ENCODE results near the gene ATP1A1. TPM values are rescaled to one million over a fixed set of nuclear protein-coding genes. Genes with fewer than 3 reads are reported as not detected.

The ATP1A1 gene
- total RNA-seq, 1 experiment from 2014 or later, result 151 TPM

DNA sequence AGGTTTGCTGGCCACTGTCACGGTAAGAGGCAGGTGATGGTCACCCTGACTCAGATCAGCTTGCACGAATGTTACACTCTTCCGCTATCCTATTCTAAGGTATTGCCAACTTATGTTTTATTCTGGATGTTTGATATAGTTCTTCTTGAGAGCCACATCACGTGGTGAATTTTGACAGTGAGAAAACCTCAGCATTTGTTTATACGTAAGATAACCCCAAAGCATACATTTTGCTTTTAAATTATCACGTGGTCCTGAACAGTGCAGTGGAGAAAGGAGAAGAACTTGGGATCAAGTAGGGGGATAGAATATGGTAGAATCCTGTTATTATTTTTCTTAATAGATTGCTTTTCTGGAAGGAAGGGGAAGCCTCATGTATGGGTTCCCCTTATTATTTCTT, 16.6 kb downstream of the ATP1A1 start:
- no peak for DNase-seq (ENCODE audit: low spot score)

DNA sequence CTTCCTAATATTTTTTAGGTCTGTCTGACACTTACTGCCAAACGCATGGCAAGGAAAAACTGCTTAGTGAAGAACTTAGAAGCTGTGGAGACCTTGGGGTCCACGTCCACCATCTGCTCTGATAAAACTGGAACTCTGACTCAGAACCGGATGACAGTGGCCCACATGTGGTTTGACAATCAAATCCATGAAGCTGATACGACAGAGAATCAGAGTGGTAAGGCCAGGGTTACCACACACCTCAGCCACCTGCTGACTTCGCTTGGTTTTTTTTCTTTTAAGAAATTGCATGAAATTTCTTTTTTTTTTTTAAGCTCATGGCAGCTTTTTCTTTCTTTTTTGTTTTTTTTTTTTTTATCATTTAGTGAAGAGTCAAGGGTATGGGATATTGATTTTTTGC, 17.2 kb downstream of the ATP1A1 start:
- no peak for DNase-seq (ENCODE audit: low spot score)

DNA sequence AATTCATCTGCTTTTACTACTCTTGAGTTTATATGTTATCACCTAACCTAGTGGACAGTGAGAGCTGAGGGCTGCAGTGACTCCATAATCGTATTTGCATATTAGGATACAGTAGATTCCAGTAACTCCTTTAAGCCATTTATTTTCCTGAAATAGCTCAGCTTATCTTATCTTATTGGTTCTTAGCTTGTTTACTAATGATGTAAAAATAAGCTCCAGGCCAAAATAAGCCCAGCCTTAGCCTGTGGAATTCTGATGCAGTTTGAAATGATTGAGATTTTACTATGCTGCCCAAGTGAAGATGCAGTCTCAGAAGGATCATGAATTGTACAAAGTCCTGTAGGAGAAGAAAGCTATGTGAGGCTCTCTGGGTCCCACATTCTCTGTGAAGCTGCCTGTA, 18.1 kb downstream of the ATP1A1 start:
- no peak for DNase-seq (ENCODE audit: low spot score)

DNA sequence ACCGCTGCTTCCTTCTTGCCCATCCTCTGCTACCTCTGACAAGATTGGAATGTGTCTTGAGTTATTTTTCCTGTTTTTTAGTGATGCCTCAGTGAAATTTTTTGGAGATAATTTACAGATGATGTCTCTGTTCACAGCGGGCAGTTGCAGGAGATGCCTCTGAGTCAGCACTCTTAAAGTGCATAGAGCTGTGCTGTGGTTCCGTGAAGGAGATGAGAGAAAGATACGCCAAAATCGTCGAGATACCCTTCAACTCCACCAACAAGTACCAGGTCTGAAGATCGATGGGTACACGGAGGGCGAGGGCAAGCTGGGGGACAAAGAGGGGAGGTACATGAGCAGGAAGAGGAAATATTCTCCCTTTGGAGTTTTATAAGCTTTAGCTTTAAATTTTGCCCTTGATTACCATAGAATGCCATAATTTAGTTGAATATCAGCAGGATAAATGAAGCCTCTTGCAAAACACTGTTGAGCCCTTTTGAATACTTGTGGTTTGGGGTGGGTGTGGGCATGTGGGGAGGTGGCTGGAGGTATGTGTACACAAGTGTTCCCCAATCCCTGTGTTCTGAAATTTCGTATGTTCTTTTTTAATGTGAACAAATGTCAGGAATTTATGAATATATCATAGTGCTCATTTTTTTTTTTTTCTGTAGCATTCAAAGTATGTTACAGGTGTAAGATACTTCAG, 19.8 kb downstream of the ATP1A1 start:
- DNase-seq (ENCODE audit: low spot score), result no peak

DNA sequence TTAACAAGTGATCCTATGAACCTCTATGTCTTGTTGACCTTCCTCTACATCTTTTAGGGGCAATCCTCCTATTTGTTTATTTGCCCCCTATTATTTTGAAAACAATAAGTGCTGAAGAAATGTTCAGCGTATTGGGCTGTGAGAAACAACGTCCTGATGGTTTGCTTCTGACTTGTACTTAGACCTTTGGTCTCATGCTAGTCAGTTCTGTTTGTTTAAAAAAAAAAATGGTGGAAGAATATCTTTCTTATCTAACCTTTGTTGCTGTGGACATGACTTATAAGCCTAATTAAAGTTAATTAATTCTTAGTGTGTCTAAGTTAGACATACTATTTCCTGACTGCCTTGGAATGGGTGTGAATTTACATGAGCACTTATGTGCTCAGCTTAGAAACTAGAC, 20.7 kb downstream of the ATP1A1 start:
- no peak for DNase-seq (ENCODE audit: low spot score)

DNA sequence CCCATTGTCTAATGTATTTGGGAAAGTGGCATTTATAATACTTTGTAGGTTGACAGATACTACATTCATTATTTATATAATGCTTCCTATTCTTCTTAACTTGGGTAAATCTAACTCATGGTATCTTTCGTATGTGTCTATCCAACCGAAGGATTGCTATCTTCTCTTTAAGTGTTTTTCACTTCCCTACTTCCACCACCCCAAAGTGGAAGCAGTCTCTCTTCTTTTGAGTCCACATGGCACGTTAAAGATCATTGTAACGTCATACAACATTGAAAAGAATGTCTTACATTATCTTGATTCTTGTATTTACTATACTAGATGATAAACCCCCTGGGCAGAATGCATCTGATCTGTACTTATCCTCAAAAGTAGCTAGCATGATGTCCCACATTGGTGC, 21.2 kb downstream of the ATP1A1 start:
- DNase-seq (ENCODE audit: low spot score), result no peak

DNA sequence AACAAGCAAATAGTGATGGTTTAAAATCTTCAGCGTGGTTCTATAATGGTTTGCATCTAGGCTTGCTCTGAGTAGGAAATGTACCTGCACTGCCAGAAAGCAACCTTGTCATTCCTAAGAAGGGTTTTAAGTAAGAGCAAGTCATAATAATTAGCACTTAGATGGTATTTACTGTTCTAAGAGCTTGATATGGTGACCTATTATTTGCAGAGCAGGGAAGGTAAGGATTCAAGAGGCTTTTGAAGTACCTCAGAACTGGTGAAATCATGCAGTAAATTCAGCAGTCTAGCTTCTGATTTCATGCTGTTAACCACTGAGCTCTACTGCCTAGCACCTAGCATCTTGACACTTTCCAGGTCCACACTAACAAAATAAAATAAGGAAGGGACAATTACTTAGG, 23.7 kb downstream of the ATP1A1 start:
- DNase-seq (ENCODE audit: low spot score), result no peak

- no peak for DNase-seq (ENCODE audit: low spot score)
Measured at GRCh38 chr1:116397728-116398127, 24.7 kb downstream of the ATP1A1 start.

DNA sequence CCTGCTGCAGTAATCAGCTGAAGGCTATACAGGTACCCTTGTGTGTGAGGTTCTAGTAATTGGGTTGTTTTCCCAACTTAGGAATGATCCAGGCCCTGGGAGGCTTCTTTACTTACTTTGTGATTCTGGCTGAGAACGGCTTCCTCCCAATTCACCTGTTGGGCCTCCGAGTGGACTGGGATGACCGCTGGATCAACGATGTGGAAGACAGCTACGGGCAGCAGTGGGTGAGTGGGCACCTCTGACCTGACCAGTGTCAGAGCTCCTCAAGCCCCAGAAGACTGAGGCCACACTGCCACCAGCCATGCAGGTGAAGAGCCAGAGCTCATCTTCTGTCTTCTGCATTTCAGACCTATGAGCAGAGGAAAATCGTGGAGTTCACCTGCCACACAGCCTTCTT, 27.7 kb downstream of the ATP1A1 start:
- no peak for DNase-seq (ENCODE audit: low spot score)

GRCh38 chr1:116401646-116402176, 28.7 kb downstream of the ATP1A1 start:
- DNase-seq (ENCODE audit: low spot score), result no peak

DNA sequence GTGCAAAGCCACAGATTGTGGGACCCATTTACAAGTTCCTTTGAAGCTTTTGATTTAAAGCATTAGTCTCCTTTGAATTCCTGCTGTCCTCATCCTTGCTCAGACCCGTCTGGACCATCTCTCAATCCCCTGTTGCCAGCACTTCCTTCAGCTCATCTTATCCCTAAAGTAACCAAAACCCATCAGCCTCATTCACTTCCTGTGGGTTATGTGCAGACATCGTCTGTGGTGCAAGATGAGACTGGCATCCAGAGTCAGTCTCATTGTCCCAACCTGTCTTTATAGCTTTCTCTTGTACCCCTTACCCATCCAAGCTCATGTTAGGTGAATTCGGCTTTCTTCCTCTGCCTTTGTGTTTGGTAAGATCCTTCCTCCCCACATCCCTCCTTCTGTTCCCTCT, 29.3 kb downstream of the ATP1A1 start:
- DNase-seq (ENCODE audit: low spot score), result no peak

DNA sequence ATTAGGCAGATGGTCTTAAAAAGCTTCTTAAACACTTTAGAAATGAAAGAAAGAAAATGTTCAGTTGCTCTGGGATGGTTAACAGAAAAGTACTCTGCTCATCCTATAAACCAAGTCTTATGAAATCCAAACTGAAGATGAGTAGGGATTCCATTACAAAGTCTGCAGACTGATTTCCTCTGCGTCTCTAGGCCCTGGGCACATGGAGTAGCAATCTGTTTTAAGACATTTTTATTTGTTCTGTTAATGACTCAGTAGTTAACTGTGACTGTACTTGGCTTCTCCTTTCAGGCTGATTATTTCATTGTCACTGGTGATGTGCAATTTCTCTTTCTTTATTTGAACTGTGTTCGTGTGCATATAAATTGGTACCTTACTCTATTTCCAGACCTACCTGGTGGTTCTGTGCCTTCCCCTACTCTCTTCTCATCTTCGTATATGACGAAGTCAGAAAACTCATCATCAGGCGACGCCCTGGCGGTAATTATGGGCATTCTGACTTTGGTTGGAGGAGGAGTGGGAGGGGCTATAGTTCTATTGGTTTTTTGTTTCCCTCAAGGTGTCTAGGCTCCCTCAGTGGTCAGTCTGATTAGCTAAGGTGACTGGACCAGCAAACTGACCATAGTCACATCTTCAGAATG, 30.6 kb downstream of the ATP1A1 start:
- no peak for DNase-seq (ENCODE audit: low spot score)

DNA sequence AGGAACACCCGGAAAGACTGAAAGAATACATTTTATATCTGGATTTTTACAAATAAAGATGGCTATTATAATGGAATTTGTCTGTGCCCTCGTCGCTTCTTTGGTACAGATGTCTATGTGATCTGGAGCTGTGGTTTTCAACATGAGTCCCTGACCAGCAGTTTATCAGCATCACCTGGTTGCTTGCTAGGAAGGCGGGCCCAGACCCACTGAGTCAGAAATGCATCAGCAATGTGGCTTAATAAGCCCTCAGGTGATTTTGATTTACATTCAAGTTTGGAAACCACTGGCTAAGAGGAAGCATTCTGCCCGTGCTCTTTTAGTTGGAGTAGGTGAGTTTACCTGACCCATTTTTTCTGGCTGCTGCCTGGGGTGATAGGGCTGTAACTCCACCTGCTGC, 31.7 kb downstream of the ATP1A1 start:
- no peak for DNase-seq (ENCODE audit: low spot score)

DNA sequence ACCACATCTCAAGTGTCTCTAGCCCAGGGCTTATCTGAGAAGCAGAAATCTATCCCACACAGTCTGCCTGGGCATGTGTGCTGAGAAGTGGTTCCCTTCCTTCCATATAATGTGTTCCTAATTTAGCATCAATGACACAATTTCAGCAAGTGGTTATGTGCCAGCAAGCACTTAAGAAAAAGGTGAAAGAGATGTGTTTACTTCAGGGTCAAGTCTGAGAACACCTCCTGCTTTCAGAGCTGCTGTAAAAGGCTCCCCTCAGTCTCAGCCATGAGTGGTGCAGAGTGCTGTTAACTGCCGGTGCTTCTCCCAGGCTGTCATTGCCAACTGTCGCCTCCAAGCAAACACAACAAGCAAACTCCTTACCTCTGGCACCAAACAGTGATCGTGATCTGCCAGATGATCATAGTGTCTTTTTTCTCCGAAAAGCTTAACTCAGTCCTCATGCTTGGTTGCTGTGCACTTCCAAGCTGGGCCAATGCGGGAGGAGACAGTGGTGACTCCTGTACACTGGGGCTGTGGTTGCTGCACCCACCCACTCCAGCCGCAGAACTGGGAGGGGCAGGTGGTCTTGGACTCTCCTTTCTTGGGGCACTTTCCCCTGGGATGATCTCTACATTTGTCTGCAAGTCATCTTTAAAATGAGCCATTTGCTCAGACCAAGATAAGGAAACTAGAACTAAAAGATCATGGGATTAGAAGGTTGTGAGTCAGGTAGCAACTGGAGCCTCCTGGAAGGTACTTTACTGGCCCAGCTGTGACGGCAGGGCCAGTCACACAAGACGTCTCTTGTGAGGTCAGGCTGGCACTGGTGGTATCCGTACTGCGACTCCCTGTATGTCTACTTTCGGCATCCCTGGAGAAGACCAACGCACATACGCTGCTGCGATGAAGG, 32.4 kb downstream of the ATP1A1 start:
- DNase-seq (ENCODE audit: low spot score), result no peak

DNA sequence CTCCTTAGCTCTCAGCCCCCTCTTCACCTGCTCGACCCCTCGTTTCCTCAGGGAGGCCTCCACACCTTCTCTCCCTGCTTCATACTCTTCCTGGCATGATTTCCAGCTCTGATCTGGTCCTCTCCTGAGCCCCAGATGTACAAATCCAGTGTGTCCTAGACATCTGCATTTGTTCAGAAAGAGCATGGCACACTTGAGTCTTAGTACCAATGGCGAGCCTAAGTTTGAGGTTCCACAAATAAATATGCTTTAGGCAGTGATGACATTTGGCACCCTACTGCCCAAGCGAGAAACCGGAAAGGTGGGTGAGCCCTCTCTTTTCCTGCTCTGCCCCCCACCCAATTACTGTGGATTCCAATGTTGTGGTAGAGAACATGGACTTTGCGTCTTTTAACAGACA, 34.0 kb downstream of the ATP1A1 start:
- DNase-seq (ENCODE audit: low spot score), result no peak

DNA sequence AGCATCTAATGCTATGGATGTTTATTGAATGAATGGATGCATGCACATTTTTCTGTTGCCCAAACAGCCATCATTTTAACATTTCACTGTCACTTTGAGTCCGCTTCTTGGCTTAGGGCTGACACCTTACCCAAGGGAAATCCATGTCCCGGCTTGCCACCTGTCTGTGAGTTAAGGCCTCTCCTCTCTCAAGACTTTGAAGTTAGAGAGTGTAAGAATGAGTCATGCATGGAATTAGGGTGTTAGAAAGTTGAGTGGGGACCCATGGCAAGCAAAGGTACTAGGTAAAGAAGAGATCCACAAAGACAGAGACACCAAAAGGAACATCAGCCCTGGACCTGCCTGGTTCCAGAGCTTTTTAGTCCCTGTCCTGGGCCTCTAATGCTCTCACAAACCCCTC, 35.1 kb downstream of the ATP1A1 start:
- DNase-seq (ENCODE audit: low spot score), result no peak

GRCh38 chr1:116408803-116409720, 36.0 kb downstream of the ATP1A1 start:
- DNase-seq (ENCODE audit: low spot score), result no peak

DNA sequence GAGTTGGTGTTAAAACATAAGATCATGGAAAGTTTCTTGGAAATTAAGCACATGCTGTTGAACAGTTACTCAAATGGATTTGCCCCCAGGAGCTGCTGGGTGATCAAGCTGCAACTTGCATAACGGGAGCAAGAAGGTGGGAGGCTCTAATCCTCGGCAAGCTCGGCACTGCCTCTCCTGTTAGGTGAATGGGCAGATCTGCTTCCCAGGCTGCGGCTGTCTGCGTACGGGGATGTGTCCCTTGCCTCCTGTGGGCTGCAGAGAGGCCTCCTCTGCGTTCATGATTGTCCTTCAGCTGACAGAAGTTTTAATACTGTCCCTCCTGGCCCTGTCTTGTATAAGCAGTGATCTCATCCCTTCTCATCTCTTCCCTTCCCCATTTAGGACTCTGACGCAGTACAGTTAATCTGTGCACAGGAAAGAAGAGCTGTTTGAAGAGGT, 36.7 kb downstream of the ATP1A1 start:
- DNase-seq (ENCODE audit: low spot score), result no peak

DNA sequence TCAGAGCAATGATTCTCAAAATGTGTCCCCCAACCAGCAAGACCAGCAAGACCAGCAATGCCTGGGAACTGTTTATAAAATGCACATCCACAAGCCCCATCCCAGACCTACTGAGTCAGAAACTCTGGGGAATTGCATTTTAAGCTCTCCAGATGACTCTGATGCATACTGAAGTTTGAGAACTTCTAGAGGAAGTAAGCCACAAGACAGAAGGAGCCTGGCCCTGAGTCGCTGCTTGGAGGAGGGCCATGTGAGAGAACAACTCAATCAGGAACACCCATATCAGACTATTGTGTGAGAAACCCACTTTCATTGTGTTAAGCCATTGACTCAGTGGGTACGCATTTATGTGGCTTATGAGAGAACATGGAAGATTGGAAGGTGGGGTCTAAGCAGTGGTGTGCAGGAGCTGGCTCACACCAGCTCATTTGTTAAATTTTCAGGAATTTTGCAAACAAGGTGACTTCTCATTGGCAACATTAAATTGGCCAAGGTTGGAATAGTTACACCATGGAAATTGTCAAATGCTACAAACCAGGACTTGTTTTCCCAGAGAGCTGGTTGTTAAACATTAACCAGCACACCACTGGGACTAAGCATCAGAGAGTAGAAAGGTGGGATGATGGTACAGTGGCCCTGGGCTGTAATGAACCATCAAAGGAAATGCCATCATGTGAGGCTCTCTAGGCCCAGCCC, 38.9 kb downstream of the ATP1A1 start:
- peak; percentile 13 for DNase-seq (ENCODE audit: low spot score)

- DNase-seq (ENCODE audit: low spot score), result no peak
Measured at GRCh38 chr1:116412480-116412798, 39.4 kb downstream of the ATP1A1 start.

GRCh38 chr1:116412898-116413297, 39.9 kb downstream of the ATP1A1 start:
- DNase-seq (ENCODE audit: low spot score), result no peak
